Panc1 (cell line): ENCODE data around the gene GNAI3. TPM values are rescaled to one million over a fixed set of nuclear protein-coding genes. Genes with fewer than 3 reads are reported as not detected.

Experiments
- ATAC-seq: fragments of 200-7000 bp; cut with Tn5 transposase; 2 replicates; pipeline ENCODE4 v1.9.1; 2020; ENCODE audit warnings: mild to moderate bottlenecking, moderate library complexity
- Bru-seq: library from RNA; stranded (reverse); fragments of 400-500 nt; gene quantifications from one replicate; lab custom pipeline; 2021; lab: Mats Ljungman, UMichigan
- BruChase-seq, 2 experiments: library from RNA; stranded (reverse); fragments of 400-500 nt; gene quantifications; one replicate each; lab custom pipeline; 2021; lab: Mats Ljungman, UMichigan
- BruUV-seq: library from RNA; stranded (reverse); fragments of 400-500 nt; replicated peaks from 2 replicates; lab custom pipeline; 2021; lab: Mats Ljungman, UMichigan
- CTCF ChIA-PET: fragments of 300-600 bp; sonication (Branson Sonifier 250); formaldehyde crosslinking; loops from one replicate; lab custom pipeline; 2022; ENCODE audit warnings: antibody characterized with exemption; lab: Charles Lee
- POLR2A ChIA-PET: fragments of 300-600 bp; sonication (Branson Sonifier 250); formaldehyde crosslinking; loops from one replicate; lab custom pipeline; 2022; ENCODE audit warnings: antibody characterized with exemption; lab: Charles Lee
- DNase-seq: peaks from one replicate; pipeline ENCODE4 v3.0.0-alpha.2; 2010; ENCODE audit warnings: low read depth, low spot score
- H3K27ac ChIP-seq: 2 replicates; pipeline ENCODE4 v1.5.1; 2011; ENCODE audit warnings: mild to moderate bottlenecking, low read length, inconsistent platforms
- H3K27me3 ChIP-seq: fragments of 200-500 bp; sonication (Bioruptor generic); 2 replicates; pipeline ENCODE4 v1.6.0; 2014; ENCODE audit warnings: low read length, inconsistent platforms; ENCODE audit not compliant: control insufficient read depth, insufficient read depth
- H3K36me3 ChIP-seq: fragments of 200-500 bp; sonication (Bioruptor generic); 2 replicates; pipeline ENCODE4 v1.5.1; 2014; ENCODE audit warnings: inconsistent platforms, mild to moderate bottlenecking, low read length, moderate library complexity; ENCODE audit not compliant: control insufficient read depth, insufficient read depth
- H3K4me1 ChIP-seq: 2 replicates; pipeline ENCODE4 v1.5.1; 2011; ENCODE audit warnings: inconsistent platforms, mild to moderate bottlenecking, low read length, moderate library complexity; ENCODE audit not compliant: control insufficient read depth, insufficient read depth
- H3K4me3 ChIP-seq, 2 experiments: 2 replicates each; pipeline ENCODE4 v1.5.1; 2011 to 2012; ENCODE audit warnings: low read depth in 2 of 2, low read length in 2 of 2, mild to moderate bottlenecking in 2 of 2, inconsistent platforms in 1 of 2, moderate library complexity in 1 of 2
- H3K9me3 ChIP-seq: fragments of 200-500 bp; sonication (Bioruptor generic); 2 replicates; pipeline ENCODE4 v1.5.1; 2014; ENCODE audit warnings: low read depth, mild to moderate bottlenecking, inconsistent platforms, low read length, moderate library complexity; ENCODE audit not compliant: control insufficient read depth, insufficient read depth
- CTCF ChIP-seq: fragments of 450-650 bp; IDR thresholded peaks from 2 replicates; pipeline ENCODE4 v1.5.1; 2017; ENCODE audit warnings: mild to moderate bottlenecking
- POLR2AphosphoS5 ChIP-seq: IDR thresholded peaks from 2 replicates; pipeline ENCODE4 v1.6.1; 2012; ENCODE audit warnings: mild to moderate bottlenecking, low read depth, low read length, moderate library complexity
- REST ChIP-seq, 2 experiments: IDR thresholded peaks; 2 replicates each; pipeline ENCODE4 v1.6.1; 2011 to 2012; ENCODE audit warnings: low read depth in 2 of 2, control low read depth in 1 of 2, low read length in 1 of 2, mild to moderate bottlenecking in 1 of 2, moderate library complexity in 1 of 2; ENCODE audit not compliant: insufficient read depth in 1 of 2
- SIN3A ChIP-seq: IDR thresholded peaks from 2 replicates; pipeline ENCODE4 v1.6.1; 2012; ENCODE audit warnings: low read depth, mild to moderate bottlenecking, low read length, moderate library complexity, borderline replicate concordance; ENCODE audit not compliant: insufficient read depth
- TCF7L2 ChIP-seq: IDR thresholded peaks from 2 replicates; pipeline ENCODE4 v1.6.1; 2011; ENCODE audit warnings: mild to moderate bottlenecking, low read depth, low read length, inconsistent platforms
- in situ Hi-C: cut with HindIII; loops from 2 replicates; pipeline ENCODE4 v1.10.0; 2016; ENCODE audit warnings: low sequenced_read_pairs, low pct_unique_long_range_greater_than_20kb
- intact Hi-C: fragments of 100-400 bp; cut with micrococcal nuclease; formaldehyde crosslinking; loops from one replicate; pipeline ENCODE4 v1.10.0; 2022; ENCODE audit not compliant: unreplicated experiment
- long read RNA-seq: library from polyadenylated mRNA; unstranded; transcript quantifications from one replicate; pipeline ENCODE4 v2.0.0, GENCODE V29; 2021; ENCODE audit not compliant: unreplicated experiment
- polyA plus RNA-seq: library from polyadenylated mRNA; unstranded; fragments of >200 nt; gene quantifications from one replicate; pipeline ENCODE4 v1.2.1, GENCODE V29; 2012; ENCODE audit warnings: missing spikeins; ENCODE audit not compliant: insufficient read length
- total RNA-seq: library from RNA; stranded (reverse); gene quantifications from one replicate; pipeline ENCODE4 v1.2.1, GENCODE V29; 2021; ENCODE audit not compliant: unreplicated experiment

Gene GNAI3
- total RNA-seq = 6.4 TPM
- 3.5 TPM for polyA plus RNA-seq
- Bru-seq, nascent RNA = percentile 84 among the genes with signal in this experiment
- percentile 85 among the genes with signal in this experiment for BruChase-seq, experiment 1, labeled RNA remaining after a 2-hour chase
- BruChase-seq, experiment 2, labeled RNA remaining after a 6-hour chase = percentile 90 among the genes with signal in this experiment
- long read RNA-seq, full-length matches to known transcripts = 209 of 230 reads
- long read RNA-seq, partial matches to known transcripts = 11 of 230 reads
- long read RNA-seq, other reads (novel, unspliced or antisense) = 10 of 230 reads

DNA sequence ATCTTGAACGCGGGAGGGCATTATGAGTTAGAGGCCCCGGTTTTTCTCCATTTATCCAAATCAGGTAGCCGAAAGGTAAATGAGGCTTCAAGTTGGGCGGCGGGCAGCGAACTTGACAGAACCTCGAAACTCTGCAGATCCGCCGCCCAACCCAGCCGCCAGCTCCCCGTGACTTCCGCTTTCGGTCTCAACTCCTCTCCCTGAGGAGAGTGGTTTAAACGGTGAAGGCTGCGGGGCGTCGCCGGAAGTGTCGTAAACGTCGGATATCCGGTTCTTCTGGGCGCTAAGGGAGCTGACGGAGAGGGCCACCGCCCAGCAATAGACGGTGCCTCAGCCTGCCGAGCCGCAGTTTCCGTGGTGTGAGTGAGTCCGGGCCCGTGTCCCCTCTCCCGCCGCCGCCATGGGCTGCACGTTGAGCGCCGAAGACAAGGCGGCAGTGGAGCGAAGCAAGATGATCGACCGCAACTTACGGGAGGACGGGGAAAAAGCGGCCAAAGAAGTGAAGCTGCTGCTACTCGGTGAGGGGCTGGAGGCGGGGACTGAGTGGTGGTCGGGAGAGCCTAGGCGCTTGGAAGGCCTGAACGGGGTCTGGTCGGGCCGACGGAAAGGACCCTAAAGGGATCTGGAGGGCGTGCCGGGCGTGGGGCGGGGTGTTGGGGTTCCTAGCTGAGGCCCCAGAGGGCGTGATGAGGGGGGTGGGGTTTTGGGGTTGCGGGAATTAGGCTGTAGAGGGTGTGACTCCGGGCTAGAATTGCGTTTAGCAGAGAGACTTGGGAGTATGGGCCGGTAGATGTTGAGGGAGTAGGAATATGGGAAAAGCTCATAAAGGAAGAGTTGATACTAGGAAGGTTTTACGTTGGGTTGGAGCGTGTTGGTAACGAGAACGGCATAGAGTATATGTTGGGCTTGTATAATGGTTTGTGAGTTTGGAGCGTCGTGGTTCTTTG is at the start of gene GNAI3:
Gene GNAI3 (plus strand): TSS at position 295 of the 947 bp plus-strand sequence. CDS start 106 bp downstream, at position 401.
- Histone ChIP-seq H3K4me3 (peak within 1 kb of the TSS; percentile 65 to 94), H3K27ac (peak within 1 kb of the TSS; percentile 98), H3K4me1 (peaks cover 9% of the 10 kb centered on the region; the same call in 1 of the 2 replicates), H3K36me3 (peaks cover 12% of the 10 kb centered on the region; the same call in 1 of the 2 replicates), H3K9me3 (no peaks in the 10 kb centered on the region), H3K27me3 (no peaks in the 10 kb centered on the region)
- DNase-seq = peak; percentile 77
- ChIA-PET POLR2A (interaction anchor here (0.5 kb wide), 2 partner anchors 49 to 499 kb away, joined by 3 read pairs; no protein-coding TSS in a partner anchor), CTCF (interaction anchor here (1.2 kb wide), 1 partner anchor 91 kb away, joined by 5 read pairs; no protein-coding TSS in a partner anchor)
- TF ChIP-seq POLR2AphosphoS5 (peak; percentile 90), REST (IDR thresholded peaks at IDR 0.05; ENCODE audit: insufficient read depth in 1 of 2, low read depth in 2 of 2, low read length in 1 of 2) (no peak), SIN3A (no peak), TCF7L2 (peak; percentile 54), CTCF (no peak)
- ATAC-seq = peak; percentile 95
- in situ Hi-C loops = no loop called here
- no TSS peak for BruUV-seq
- intact Hi-C loops = loop anchor here (5.0 to 10.0 kb wide), 3 partner anchors 74 to 436 kb away; partner anchors contain the start of gene AHCYL1

DNA sequence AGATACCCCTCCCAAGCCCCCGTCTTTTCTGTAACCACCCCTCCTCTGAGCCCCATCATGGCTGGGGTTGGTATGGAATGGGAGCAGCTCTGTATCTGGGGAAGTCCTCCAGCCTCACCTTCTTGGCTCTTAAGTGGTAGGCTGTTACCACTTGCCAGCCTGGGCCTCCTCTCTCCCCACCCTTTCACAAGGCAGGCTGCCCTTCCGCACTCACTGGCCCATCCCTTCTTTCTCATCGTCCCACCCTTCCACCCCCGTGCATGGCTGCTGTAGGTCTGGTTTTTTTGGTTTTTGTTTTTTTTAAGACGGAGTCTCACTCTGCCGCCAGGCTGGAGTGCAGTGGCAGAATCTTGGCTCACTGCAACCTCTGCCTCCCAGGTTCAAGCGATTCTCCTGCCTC is 49.3 kb upstream of the GNAI3 start:
- CTCF ChIA-PET = interaction anchor here (0.6 to 5.2 kb wide), 3 partner anchors 10 to 33 kb away, joined by 3 to 23 read pairs (median 5); partner anchors contain the start of gene AMIGO1

More for the DNA sequence above, 49.3 kb upstream of the GNAI3 start:
- DNase-seq (no peak), ATAC-seq (no peak)
- Histone ChIP-seq H3K9me3 (no peaks in the 10 kb centered on the region), H3K36me3 (no peaks in the 10 kb centered on the region; the same call in 1 of the 2 replicates), H3K27me3 (no peaks in the 10 kb centered on the region), H3K4me1 (no peaks in the 10 kb centered on the region), H3K27ac (no peak overlapping the region), H3K4me3 (no peak overlapping the region)
- POLR2A ChIA-PET = no interaction called here
- in situ Hi-C loops = no loop called here
- intact Hi-C loops = no loop called here
- TF ChIP-seq POLR2AphosphoS5 (no peak), SIN3A (no peak), CTCF (no peak), TCF7L2 (no peak), REST (IDR thresholded peaks at IDR 0.05; ENCODE audit: insufficient read depth in 1 of 2, low read depth in 2 of 2, low read length in 1 of 2) (no peak)
- no TSS peak for BruUV-seq
